GM21529 (cell line): ENCODE data around the gene EGR2.
A peak's percentile ranks its signal among the peaks of the same experiment; 100 is the strongest.

ENCODE experiments used
- ATAC-seq: cut with Tn5 transposase; IDR thresholded peaks from one replicate; pipeline ENCODE4 v1.9.1; 2021; ENCODE audit not compliant: unreplicated experiment

EGR2 gene

DNA sequence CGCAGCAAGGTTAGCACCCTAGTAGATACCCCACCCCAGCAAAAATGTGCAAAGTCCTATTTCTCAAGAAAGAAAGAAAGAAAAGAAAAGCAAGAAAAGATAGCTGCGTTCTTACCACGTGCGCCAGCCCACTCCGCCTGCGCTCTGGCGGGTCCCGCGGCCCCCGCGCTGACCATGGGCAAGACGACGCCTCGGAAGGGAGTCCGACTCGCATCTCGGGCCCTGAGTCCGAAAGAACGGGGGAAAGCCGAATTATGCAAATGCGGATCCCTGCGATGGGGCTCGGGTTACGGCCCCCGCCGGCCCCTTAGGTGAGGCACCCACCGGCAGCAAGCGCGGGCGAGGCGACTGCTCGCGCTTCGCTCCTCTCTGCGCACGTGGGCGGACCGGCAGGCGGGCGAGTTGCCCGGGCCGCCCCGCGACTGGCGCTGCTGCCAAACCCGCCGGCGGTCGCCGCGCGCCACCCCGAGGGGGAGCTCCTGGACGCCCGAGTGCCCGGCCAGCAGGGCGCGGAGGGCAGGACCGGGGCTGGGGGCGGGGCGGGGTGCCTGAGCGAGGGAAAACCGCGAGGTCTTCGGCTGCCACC lies 2.4 kb upstream of the EGR2 start:
- ATAC-seq, result no peak

DNA sequence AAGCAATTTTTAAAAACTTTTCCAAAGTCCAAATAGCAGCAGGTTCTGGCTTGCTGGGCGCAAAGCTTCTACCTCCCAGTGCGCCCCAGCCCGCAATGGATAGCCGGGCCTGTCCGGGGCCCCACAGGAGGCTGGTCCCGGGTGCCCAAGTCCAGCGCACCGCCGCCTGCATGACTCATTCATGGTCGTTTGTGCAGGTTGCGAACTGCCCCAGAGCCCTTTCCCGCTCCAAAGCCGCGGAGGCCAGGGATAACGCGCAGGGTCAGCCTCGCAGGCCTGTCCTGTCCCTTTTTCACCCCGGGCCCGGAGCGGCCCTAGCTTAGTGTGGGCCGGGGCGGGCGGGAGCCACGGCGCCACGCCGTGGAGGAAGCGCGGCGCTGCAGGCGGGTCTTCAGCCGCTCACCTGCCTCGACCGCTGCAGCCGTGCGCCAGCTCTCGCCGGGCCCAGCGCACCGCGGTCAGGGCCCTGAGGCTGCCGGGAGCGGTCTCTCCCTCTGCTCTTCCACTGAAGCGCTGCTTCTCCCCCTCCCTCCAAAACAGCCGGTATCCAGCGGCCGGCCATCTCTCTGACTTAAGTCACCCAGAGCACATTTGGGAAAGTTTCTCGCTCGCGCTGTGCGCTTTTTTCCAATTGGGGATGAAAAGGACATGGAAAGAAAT lies 1.7 kb upstream of the EGR2 start:
- peak; percentile 37 for ATAC-seq

DNA sequence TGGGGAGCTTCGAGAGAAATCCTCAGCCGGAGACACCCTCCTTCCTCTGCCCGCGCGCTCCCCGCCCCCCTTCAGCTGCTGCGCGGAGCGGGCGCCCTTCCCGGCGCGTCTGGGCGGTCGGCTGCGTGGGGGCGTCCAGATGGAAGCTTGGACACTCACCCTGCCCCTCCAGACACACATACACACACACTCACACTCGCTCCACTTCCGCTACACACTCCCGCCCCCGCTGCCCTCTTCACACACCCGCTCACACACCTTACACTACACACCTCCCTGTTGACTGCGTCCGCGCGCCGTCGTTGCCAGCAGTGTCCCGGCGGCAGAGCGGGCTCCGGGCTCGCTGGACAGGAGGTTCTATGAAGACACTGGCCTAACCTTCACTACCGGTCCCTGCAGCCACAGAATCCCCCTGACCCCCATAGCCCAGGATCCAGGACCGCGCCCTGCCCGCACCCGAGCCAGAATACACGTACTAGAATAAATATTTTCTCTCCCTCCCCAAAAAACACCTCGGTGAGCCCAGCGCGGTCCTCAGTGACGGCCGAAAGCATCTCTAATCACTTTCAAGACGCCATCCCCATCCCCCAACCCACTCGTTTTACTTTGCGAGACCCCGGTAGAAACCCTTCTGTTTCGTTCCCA lies 1.1 kb upstream of the EGR2 start:
- peak; percentile 18 for ATAC-seq

DNA sequence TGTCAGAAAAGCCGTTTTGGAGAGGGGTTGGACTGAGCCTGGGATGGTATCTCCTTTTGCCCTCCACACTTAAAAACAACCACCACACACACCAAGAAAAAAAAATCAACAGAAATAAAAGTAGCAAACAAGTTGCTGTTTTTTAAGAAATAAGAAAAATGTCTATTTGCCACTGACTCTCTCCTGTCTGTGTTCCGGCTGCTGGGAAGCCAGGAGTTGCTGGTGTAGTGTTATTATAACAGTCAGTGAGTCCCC lies 163 bp downstream of the EGR2 start:
- no peak for ATAC-seq

DNA sequence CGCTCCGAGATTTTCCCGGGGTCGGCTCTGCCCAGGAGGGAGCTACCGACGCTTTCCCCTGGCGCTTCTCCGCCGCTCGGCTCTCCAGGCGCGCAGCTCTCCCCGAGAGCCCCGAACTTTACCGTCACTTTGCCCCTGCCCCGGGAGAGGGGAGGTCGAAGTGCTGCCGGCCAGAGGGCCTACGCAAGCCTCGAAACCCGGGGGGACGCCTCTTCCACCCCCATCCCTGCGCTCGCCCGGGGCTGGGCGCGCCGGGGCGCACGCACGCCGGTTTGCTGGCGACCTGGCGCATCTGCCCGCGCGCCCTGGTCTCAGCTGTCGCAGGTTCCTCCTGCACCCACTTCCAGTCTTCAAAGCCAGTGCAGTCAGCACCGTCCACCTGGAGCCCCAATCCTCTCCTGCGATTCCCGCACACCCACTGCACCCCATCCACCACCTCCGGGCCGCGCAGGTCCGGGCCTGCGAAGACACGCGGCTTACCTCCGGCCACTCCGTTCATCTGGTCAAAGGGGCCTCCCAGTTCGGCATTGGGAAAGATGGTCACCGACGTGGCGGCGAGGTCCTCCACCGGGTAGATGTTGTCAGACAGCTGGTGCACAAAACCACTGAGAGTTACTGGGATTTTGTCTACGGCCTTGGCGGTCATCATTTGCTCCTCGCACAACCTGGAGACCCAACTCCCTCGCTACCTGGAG lies 638 bp downstream of the EGR2 start:
- no peak for ATAC-seq

DNA sequence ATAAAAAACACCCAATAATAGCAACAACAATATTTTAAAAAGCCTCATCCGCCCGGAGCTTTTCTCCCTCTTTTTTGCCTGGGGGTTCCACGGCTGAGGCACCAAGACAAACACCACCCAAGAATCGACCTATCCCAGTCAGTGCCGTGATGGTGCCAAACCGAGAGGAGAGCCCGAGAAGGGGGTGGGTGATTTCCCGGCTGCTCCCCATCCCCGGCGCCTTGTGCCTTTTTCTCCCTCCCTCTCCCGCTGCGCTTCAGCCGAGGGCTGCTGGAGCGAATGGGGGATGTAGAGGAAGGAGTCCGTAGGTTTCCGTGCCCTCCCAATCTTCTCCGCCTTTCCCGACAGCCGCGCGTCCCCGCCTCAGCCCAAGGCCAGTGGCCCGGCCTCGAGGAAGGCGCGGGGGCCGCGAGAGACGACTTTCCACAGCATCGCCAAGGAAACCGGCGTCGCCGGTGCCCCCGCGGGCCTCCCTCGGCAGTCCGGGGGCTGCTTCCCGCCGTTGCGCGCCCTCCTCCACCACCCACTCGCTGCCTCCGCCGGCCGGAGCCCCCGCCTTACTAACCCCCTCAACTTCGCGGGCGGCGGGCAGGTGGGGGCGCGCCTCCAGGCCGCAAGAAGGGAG lies 1.3 kb downstream of the EGR2 start:
- no peak for ATAC-seq

DNA sequence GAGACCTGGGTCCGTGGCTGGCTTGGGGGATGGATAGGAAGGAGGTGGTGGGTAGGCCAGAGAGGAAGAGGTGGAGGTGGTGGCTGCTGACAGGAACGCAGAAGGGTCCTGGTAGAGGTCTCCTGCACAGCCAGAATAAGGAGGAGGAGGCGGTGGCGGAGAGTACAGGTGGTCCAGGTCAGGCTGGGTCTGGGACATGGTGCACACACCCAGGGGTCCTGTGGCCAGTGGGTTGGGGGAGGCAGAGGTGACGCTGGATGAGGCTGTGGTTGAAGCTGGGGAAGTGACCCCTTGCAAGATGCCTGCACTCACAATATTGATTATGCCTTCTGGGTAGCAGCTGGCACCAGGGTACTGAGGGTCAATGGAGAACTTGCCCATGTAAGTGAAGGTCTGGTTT lies 2.2 kb downstream of the EGR2 start:
- no peak for ATAC-seq

DNA sequence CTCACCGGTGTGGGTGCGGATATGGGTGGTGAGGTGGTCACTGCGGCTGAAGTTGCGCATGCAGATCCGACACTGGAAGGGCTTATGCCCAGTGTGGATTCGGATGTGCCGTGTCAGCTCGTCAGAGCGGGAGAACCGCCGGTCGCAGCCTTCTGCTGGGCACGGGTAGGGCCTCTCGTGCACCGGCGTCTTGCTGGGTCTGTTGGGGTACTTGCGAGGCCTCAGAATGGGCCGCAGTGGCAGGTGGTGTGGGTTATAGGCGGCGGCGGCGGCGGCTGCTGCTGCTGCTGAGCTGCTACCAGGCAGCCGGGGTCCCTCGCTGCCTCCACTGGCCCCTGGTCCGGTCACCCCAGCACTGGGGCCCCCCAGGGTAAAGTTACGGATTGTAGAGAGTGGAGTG lies 2.7 kb downstream of the EGR2 start:
- ATAC-seq, result no peak

DNA sequence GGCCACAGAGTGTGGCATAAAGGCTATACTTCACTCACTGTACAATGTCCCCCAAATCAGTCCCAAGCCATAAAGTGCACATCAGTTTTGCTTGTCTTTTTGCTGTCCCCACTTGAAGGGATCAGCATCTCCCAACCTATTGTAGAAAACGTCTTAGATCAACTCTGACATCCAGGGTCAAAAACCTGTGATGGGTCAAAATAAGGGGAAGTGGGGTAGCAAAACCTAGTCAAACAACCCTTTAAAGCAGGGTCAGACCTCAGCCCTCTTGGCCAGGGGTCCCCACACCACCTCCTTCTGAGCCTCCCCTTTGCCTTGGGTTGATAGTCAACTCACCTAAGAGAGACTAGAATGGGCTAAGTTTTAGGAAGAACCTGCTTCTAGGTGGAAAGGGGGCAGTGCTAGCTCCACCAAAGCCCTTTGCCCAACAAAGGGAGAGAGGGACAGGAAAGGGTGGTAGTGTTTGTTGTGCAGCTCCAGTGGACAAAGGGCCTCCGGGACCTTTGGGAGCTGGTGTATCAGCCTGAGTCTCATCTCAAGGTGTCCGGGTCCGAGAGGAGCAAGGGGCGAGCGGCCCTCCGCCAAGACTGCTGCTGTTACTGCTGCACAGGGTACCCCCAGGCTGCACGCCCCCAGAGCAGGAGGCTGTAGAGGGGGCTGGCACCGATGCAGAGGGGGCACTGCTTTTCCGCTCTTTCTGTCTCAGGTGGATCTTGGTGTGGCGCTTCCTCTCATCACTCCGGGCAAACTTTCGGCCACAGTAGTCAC lies 3.3 kb downstream of the EGR2 start:
- no peak for ATAC-seq

DNA sequence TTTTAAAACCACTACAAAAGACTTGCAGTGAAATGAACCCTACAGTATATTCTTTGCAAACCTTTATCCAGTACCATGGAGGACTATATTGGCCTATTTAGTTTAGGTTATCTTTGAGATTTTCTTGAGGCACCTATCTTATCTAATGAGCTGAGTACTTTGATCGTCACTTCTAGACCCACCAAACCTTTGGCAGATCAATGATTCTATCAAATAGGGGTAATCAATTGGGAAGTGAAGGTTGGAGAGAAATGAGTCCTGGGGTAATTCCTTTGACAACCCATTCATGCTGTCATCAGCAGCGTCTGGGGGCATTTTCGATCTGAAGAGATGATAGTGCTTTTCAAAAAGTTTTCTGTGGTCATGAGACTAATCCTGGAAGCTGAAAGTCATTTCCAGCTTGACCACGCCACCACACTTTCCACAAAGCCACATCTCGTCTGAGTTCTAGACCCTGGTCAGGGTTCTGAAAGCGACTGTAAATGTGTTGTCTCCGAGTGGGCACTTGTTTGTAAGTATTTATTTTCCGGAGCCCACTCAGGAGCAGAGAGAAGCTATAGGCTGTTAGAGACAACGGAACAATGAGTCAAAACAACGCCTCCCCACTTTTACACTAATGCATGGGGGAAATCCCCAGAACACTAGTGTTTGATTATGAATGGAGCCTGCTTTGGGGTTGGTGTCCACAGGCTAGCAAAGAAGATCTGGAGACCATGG lies 4.8 kb downstream of the EGR2 start:
- peak; percentile 46 for ATAC-seq

DNA sequence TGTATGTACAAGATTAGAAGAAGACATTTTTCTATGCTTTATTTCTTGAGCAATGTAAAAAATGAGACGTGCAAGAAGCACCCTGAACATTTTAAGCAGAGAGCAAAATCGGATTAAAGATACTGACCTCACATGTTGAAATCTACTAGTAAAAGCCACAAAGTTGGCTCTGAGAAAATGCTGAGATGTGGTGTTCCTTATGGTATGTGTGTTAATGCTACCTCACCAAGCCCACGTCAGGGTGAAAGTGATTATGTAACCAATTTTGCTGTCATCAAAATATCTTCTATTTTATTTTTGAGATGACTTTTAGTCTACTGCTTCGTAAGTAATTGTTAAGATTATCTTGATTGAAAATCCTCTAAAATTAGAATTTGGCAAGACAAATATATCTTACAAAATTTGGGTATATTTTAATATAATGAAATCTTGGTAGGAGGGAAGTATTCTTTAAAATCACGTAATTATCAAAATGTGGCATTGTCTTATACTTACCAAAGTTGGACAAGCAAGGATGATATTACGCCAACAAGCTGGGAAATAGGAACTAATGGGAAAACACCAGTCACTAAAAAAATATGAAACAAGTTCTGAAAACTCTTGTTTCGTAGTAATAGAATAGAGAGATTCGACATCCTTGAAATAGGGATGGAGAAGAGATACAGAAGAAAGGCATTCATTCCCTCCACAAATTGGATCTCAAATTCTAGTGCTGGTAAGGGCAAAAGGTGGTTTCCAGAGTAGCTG lies 5.8 kb downstream of the EGR2 start:
- no peak for ATAC-seq

DNA sequence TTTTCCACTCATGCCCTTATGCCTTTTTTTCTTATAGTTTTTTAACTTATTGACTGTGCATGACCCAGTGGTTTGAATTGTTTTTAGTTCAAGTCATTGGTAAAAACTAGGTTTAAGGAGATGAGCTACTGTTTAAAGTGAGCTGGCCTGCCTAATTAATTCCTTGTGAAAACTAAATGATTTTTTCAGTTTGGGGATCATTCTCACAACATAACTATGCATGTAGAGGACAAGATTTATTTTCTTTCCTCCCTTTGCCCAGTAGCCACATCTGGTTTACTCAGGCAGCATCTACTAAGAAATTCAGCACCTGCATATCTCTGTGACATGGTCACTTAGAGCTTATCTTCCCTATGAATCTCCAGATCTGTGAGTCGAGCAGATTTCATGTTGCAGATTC lies 9.9 kb downstream of the EGR2 start:
- no peak for ATAC-seq

DNA sequence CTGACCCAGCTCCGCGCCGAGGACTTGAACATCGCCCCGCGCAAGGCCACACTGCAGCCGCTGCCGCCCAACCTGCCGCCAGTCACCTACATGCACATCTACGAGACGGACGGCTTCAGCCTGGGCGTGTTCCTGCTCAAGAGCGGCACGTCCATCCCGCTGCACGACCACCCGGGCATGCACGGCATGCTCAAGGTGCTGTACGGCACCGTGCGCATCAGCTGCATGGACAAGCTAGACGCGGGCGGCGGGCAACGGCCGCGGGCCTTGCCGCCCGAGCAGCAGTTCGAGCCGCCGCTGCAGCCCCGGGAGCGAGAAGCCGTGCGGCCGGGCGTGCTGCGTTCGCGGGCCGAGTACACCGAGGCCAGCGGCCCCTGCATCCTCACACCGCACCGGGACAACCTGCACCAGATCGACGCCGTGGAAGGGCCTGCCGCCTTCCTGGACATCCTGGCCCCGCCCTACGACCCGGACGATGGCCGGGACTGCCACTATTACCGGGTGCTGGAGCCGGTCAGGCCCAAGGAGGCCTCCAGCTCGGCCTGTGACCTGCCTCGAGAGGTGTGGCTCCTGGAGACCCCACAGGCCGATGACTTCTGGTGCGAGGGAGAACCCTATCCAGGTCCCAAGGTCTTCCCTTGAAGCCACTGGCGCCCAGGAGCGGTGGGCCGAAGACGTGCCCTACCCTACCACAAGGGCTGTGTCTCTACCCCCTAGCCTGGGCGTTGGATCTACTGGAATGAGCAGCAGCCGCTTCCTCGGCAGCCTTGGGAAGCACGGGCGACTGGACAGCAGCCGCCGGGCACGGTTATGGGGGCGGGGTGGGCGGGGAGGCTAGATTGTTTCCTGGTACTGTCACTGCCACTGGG lies 10.7 kb downstream of the EGR2 start:
- peak; percentile 16 for ATAC-seq

DNA sequence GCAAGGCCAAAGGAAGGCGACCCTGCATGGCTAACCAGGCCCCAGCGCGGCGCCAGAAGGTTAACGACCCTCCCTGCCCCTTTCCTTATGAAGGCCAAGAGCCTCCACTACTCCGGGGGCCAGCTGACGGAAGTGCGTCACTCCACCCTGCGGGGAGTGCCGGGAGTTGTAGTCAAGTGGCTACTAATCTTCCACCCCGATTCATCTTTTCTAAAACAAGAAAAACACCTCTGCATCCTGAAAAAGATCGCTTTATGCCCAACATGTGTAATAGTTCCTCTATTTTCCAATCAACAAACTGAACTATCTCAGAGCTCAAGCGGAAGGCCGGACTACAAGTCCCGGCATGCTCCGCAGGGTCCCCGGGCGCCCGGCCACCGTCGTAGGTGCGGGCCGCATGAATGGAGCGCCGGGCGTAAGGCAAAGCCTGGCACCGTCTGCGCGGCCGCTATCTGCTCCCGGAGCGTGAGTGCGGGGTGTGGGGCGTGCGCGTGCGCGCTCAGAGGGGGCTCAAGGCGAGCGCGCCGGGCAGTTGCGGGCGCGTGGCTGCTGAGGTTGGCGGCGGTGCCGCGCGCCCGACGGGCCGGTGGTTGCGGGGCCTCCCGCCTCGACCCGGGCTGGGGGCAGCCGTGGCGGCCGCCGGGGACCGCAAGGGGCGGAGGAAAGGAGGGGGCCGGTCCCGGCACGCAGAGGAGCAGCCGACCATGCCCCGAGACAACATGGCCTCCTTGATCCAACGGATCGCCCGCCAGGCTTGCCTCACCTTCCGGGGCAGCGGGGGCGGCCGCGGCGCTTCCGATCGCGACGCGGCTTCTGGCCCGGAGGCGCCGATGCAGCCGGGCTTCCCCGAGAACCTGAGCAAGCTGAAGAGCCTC lies 11.6 kb downstream of the EGR2 start, which contains the start of gene ADO:
TSS of gene ADO (plus strand) at position 365 of the 875 bp plus-strand sequence. CDS start at position 705, 340 bp downstream.
- ATAC-seq, result peak; percentile 88

DNA sequence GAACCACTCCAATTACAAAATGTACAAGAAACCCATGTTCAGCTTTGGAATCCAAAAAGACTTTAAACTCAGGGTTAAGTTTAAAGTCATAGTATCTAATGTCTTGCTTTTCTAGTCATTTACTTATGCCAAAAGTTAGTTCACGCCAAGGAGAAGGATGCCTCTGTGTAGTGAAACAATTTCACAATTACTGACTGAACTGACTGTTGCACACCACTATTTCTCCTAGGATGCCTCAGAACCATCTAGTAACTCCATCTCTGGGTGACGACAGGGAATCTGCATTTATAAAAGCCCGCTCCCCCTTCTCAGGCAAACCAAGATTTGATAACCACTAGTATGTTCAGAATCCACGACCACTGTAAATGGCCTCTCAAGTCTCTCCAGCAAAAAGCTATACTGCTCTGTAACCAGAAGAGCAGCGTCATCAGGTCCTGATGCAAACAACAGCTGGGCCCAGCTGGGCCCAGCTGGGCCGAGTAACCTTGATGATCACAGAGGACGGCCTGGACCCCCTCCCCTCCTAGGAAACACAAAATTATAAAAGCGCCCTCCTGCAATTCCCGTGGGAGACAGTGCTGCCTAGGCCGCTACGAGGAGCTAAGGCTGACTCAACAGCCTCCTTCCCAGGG lies 12.3 kb downstream of the EGR2 start:
- ATAC-seq, result peak; percentile 1

DNA sequence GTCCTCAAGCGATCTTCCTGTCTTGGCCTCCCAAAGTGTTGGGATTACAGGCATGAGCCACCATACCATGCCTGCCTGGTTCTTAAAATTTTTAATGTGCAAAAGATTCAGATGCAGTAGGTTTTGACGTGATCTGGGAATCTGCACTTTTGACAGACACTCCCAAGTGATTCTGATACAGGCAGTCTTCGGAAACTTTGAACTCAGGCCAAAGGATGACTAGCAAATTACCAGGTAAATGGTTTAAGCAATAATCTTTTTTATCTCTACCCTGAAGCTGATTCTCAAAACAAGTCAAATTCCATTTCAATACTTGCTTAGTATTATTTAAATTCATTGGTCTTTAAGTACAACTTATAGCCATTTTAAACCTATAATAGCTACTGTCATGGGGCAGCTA lies 14.3 kb downstream of the EGR2 start:
- no peak for ATAC-seq

DNA sequence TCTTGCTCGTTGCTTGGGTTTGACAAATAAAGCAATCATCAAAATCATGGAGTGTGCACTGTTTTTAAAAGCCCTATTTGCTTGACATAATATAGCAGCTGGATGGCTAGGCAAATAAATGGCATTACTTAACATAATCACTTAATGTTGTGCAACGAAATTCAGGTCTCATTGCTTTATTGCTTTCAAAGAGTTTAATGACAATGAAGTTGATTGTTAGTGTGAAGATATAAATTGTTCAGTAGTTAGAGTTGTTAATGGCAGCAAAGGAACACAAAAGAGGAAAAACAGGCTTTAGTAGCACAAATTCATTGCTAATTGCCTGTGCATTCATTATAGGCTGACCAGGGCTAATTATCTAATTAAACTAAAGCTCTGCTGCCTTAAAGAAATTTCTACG lies 19.3 kb downstream of the EGR2 start:
- no peak for ATAC-seq
